SH-SY5Y (cell line): ENCODE data around the gene COMMD6.

Source experiments
- GATA2 ChIP-seq: IDR thresholded peaks from 2 replicates; pipeline ENCODE4 v1.6.1; 2011; ENCODE audit warnings: mild to moderate bottlenecking, low read depth, low read length
- GATA3 ChIP-seq: IDR thresholded peaks from 2 replicates; pipeline ENCODE4 v1.6.1; 2011; ENCODE audit warnings: low read depth, mild to moderate bottlenecking, low read length, moderate library complexity

- TF ChIP-seq GATA2 = no peak
- no peak for TF ChIP-seq GATA3
These were observed 44.4 kb upstream of the COMMD6 start for GRCh38 chr13:75581874-75582640.
